ENCODE results near the gene TMEM204. TPM values are rescaled to one million over a fixed set of nuclear protein-coding genes. Genes with fewer than 3 reads are reported as not detected.

The TMEM204 gene
- total RNA-seq, 5 donors from 2014 or later (not counting 1 experiment from before 2014, with no cell fraction given), result 33.1 to 158 (median 115) TPM

DNA sequence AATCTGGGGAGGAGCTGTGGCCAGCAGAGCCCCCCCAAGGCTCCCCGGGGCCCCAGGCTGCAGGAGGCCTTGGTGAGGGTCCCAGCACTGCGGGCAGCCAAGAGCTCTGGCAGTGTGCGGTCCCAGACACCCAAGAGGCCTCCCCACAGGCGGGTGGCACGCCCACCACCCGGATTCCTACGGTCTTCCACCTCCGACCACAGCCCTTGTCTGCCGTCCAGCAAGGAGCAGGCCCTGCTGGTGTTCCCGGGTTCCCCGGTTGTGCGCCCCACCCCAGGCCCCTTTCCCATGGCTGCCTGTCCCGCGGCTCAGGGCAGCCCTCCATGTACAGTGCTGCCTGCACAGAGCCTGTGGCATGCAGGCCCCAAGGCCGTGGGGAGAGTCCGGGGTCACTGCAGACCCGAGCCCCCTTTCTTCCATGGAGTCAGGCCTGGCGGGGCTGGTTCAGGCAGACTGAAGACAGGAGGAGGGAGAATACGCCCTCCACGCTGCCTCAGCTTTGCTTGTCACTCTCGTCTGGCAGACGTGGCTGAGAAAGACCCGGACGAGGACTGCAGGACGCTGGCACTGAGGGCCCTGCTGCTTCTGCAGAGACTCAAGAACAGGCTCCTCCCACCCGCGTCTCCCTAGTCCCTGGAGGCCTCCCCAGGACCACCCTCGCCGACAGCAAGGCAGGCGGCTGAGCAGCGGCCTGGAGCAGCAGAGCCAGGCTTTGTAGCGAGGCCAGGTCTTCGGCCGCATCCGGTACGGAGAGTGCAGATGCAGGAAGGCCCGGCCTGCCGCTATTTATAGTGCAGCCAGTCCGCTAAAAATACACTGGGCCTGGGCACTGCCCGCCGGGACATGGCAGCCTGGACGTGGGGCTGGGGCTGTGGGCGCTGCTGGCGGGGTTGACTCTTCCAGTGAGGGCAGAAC is 23.9 kb upstream of the TMEM204 start:
- Mint-ChIP-seq H3K4me3 (no peak overlapping the region), H3K36me3 (peaks cover 4% of the 10 kb centered on the region), H3K4me1 (no peaks in the 10 kb centered on the region), H3K27me3 (no peaks in the 10 kb centered on the region), H3K27ac (no peak overlapping the region), H3K9me3 (peaks cover 2 to 3% (median 2%) of the 10 kb centered on the region in 3 donors)
- Histone ChIP-seq H3K4me1 (ENCODE audit: control insufficient read depth in 1 of 2, extremely low read depth in 1 of 2, insufficient read depth in 2 of 2, low read length in 2 of 2) (no peaks in the 10 kb centered on the region), H3K4me3 (ENCODE audit: control insufficient read depth in 1 of 2, extremely low read depth in 1 of 2, low read length in 1 of 2) (no peak overlapping the region), H3K36me3 (ENCODE audit: control insufficient read depth in 2 of 2, extremely low read depth in 1 of 2, insufficient read depth in 1 of 2, low read length in 1 of 2) (peaks cover 9% of the 10 kb centered on the region in 2 donors), H3K27ac (ENCODE audit: low read length) (no peak overlapping the region), H3K9me3 (no peaks in the 10 kb centered on the region), H3K27me3 (replicated peaks in 1 of 2; ENCODE audit: control insufficient read depth in 2 of 2, extremely low read depth in 1 of 2, insufficient read depth in 2 of 2, low read length in 1 of 2) (no peaks in the 10 kb centered on the region)
- CTCF ChIA-PET, result no interaction called here
- ATAC-seq (replicated peaks in 1 of 4) (no peak), DNase-seq (no peak)
- POLR2A ChIA-PET, result no interaction called here
- 92% methylated on average over 42 of the region's 44 CpGs for WGBS (ENCODE audit: insufficient coverage)

DNA sequence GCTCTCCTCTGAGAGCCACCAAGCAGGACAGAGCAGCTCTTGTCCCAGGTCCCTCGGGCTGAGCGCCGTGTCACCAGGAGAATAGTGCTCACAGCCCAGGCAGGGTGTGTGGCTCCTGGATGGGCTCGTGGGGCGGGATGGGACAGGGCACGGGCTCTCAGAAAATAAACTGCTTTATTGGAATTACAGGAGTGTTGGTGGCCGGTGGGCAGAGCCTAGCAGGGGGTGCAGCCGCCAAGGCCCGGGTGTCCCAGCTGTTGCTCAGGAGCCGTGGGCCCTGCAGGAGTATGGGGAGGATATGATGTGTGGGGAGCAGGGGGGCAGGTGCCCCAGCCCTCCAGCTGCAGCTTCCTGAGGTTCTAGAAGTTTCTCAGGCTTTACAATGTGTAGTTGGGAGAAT is 23.2 kb upstream of the TMEM204 start:
- no peak overlapping the region for H3K4me3 ChIP-seq (ENCODE audit: control insufficient read depth in 1 of 2, extremely low read depth in 1 of 2, low read length in 1 of 2)

DNA sequence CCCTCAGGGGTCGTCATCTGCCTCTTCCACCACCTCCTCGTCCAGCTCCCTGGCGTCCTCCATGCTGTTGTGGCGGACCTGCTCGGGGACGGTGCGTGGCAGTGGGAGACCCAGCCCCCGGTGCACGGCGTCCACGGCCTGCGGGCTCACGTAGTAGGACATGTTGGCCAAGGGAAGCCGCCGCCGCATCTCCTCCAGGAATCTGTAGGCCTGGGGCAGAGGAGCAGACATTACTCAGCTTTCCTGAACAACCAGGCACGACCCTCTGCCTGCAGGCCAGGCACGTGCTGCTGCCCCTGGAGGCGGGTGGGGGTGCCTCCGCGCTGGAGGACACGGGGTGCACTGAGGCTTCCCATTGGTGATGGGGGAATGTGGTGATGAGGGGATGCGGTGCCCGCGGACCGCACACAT is 22.5 kb upstream of the TMEM204 start:
- H3K9me3 ChIP-seq, result peaks cover 2% of the 10 kb centered on the region
- no peak for ATAC-seq (replicated peaks in 1 of 4)
- Mint-ChIP-seq H3K27me3 (no peaks in the 10 kb centered on the region), H3K4me3 (no peak overlapping the region), H3K36me3 (peaks cover 8% of the 10 kb centered on the region), H3K27ac (no peak overlapping the region), H3K4me1 (no peaks in the 10 kb centered on the region), H3K9me3 (peaks cover 7% of the 10 kb centered on the region in 3 donors)
- no peak overlapping the region for H3K4me3 ChIP-seq (ENCODE audit: control insufficient read depth in 1 of 2, extremely low read depth in 1 of 2, low read length in 1 of 2)
- POLR2A ChIA-PET, result no interaction called here
- WGBS (ENCODE audit: insufficient coverage), result 94% methylated on average over 22 of the region's 26 CpGs
- no peak for DNase-seq
- peaks cover 9% of the 10 kb centered on the region in 2 donors for H3K36me3 ChIP-seq (ENCODE audit: control insufficient read depth in 2 of 2, extremely low read depth in 1 of 2, insufficient read depth in 1 of 2, low read length in 1 of 2)
- no peaks in the 10 kb centered on the region for H3K4me1 ChIP-seq (ENCODE audit: control insufficient read depth in 1 of 2, extremely low read depth in 1 of 2, insufficient read depth in 2 of 2, low read length in 2 of 2)
- CTCF ChIA-PET, result no interaction called here
- H3K27ac ChIP-seq (ENCODE audit: low read length), result no peak overlapping the region
- no peaks in the 10 kb centered on the region for H3K27me3 ChIP-seq (replicated peaks in 1 of 2; ENCODE audit: control insufficient read depth in 2 of 2, extremely low read depth in 1 of 2, insufficient read depth in 2 of 2, low read length in 1 of 2)

More for the DNA sequence above, 23.2 kb upstream of the TMEM204 start:
- Mint-ChIP-seq H3K4me1 (no peaks in the 10 kb centered on the region), H3K4me3 (no peak overlapping the region), H3K27ac (no peak overlapping the region), H3K27me3 (no peaks in the 10 kb centered on the region), H3K36me3 (peaks cover 8% of the 10 kb centered on the region), H3K9me3 (peaks cover 7% of the 10 kb centered on the region in 3 donors)
- Histone ChIP-seq H3K9me3 (peaks cover 2% of the 10 kb centered on the region), H3K4me1 (ENCODE audit: control insufficient read depth in 1 of 2, extremely low read depth in 1 of 2, insufficient read depth in 2 of 2, low read length in 2 of 2) (no peaks in the 10 kb centered on the region), H3K27ac (ENCODE audit: low read length) (no peak overlapping the region), H3K36me3 (ENCODE audit: control insufficient read depth in 2 of 2, extremely low read depth in 1 of 2, insufficient read depth in 1 of 2, low read length in 1 of 2) (peaks cover 9% of the 10 kb centered on the region in 2 donors), H3K27me3 (replicated peaks in 1 of 2; ENCODE audit: control insufficient read depth in 2 of 2, extremely low read depth in 1 of 2, insufficient read depth in 2 of 2, low read length in 1 of 2) (no peaks in the 10 kb centered on the region)
- DNase-seq (no peak), ATAC-seq (replicated peaks in 1 of 4) (no peak)
- POLR2A ChIA-PET, result no interaction called here
- CTCF ChIA-PET, result no interaction called here
- WGBS (ENCODE audit: insufficient coverage), result 99% methylated on average over 7 of the region's 10 CpGs

DNA sequence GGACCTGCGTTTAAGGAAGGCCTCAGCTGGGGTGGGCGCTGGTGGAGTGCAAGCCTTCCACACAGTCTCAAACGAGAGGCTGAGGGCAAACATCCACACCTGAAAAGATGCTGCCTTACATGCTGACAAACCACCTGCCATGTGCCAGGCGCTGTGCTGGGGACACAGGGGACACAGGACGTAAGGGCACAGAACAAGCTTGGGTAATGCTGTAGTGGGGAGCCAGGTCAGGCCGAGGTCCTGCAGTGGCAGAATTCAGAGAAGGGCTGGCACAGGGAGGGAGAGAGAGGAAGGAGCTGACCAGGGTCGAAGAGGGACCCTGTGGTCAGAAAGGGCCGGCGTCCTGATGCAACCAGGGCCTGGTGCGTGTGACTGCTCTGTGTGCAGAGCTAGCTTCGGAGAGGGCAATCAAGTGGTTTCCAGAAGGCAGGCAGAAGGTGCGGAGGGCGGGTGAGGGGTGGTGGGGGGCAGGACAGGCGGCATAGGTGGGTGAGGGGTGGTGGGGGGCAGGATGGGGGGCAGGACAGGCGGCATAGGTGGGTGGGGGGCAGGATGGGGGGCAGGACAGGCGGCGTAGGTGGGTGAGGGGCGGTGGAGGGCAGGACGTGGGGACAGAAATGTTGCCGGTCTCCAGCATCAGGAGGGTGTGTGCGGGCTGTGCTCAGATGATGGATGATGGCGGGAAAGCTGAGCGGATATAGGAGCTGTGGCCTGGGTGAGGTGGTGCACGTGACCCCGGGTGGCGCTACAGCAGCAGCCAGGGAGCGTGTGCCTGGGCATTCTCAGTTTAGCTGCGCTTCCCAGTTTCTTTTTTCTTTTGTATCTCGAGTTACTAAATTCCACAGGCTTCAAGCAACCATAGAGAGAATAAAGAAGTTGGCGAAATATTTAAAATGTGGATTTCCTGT is 21.6 kb upstream of the TMEM204 start:
- Mint-ChIP-seq H3K4me3 (no peak overlapping the region), H3K27ac (no peak overlapping the region), H3K4me1 (no peaks in the 10 kb centered on the region), H3K27me3 (no peaks in the 10 kb centered on the region), H3K9me3 (peaks cover 7% of the 10 kb centered on the region in 3 donors), H3K36me3 (peaks cover 8% of the 10 kb centered on the region)
- H3K4me3 ChIP-seq (ENCODE audit: control insufficient read depth in 1 of 2, extremely low read depth in 1 of 2, low read length in 1 of 2), result no peak overlapping the region
- POLR2A ChIA-PET, result no interaction called here
- WGBS (ENCODE audit: insufficient coverage), result 74% methylated on average over 14 of the region's 30 CpGs
- DNase-seq (no peak), ATAC-seq (replicated peaks in 1 of 4) (no peak)
- peaks cover 5 to 9% of the 10 kb centered on the region in 2 donors for H3K36me3 ChIP-seq (ENCODE audit: control insufficient read depth in 2 of 2, extremely low read depth in 1 of 2, insufficient read depth in 1 of 2, low read length in 1 of 2)
- CTCF ChIA-PET, result no interaction called here
- no peak overlapping the region for H3K27ac ChIP-seq (ENCODE audit: low read length)
- H3K27me3 ChIP-seq (replicated peaks in 1 of 2; ENCODE audit: control insufficient read depth in 2 of 2, extremely low read depth in 1 of 2, insufficient read depth in 2 of 2, low read length in 1 of 2), result no peaks in the 10 kb centered on the region
- H3K4me1 ChIP-seq (ENCODE audit: control insufficient read depth in 1 of 2, extremely low read depth in 1 of 2, insufficient read depth in 2 of 2, low read length in 2 of 2), result no peaks in the 10 kb centered on the region
- peaks cover 2% of the 10 kb centered on the region for H3K9me3 ChIP-seq

DNA sequence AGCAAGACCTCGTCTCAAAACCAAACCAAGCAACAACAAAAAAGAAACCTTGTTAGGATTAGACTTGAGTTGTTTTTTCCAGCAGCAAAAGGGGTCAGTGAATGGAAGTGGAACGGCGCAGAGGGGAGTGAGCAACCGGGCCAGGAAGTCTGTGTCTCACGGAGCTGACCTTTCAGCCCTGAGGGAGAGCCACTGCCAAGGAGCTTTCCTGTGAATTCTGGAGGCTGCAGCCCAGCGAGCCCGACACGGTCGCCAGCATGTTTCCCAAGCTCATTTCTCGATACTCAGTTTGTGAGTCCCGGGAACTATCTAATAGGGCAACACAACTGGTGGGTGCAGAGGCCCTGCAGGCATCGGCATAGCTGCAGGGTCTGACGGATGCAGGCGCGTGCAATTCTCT is 20.7 kb upstream of the TMEM204 start:
- ATAC-seq (replicated peaks in 1 of 4) (no peak), DNase-seq (no peak)
- WGBS (ENCODE audit: insufficient coverage), result 97% methylated on average over 14 of the region's 15 CpGs
- H3K36me3 ChIP-seq (ENCODE audit: control insufficient read depth in 2 of 2, extremely low read depth in 1 of 2, insufficient read depth in 1 of 2, low read length in 1 of 2), result peaks cover 5 to 9% of the 10 kb centered on the region in 2 donors
- H3K4me1 ChIP-seq (ENCODE audit: control insufficient read depth in 1 of 2, extremely low read depth in 1 of 2, insufficient read depth in 2 of 2, low read length in 2 of 2), result no peaks in the 10 kb centered on the region
- H3K27ac ChIP-seq (ENCODE audit: low read length), result no peak overlapping the region
- H3K27me3 Mint-ChIP-seq, result no peaks in the 10 kb centered on the region
- peaks cover 8% of the 10 kb centered on the region for H3K36me3 Mint-ChIP-seq
- ChIA-PET CTCF (no interaction called here), POLR2A (no interaction called here)
- no peak overlapping the region for H3K27ac Mint-ChIP-seq
- H3K4me1 Mint-ChIP-seq, result no peaks in the 10 kb centered on the region
- peaks cover 2% of the 10 kb centered on the region for H3K9me3 ChIP-seq
- peaks cover 7% of the 10 kb centered on the region in 3 donors for H3K9me3 Mint-ChIP-seq
- H3K4me3 Mint-ChIP-seq, result no peak overlapping the region
- H3K27me3 ChIP-seq (replicated peaks in 1 of 2; ENCODE audit: control insufficient read depth in 2 of 2, extremely low read depth in 1 of 2, insufficient read depth in 2 of 2, low read length in 1 of 2), result no peaks in the 10 kb centered on the region
- no peak overlapping the region for H3K4me3 ChIP-seq (ENCODE audit: control insufficient read depth in 1 of 2, extremely low read depth in 1 of 2, low read length in 1 of 2)

DNA sequence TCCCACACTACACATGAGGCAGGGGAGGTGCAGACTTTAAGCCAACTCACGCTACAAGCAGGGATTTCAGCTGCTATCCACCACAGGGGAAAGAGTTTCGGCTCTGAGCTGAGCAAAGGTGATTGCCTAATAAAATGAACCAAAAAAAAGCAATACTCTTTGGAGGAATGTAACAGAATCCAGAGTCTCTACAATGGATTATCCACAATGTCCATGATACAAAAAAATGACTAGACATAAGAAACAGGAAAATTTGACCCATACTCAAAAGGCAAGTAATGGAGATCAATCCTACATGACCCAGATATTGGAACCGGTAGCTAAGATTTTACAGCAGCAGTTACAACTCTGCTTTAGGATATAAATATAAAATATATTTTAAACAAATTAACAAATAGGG is 19.0 kb upstream of the TMEM204 start:
- Mint-ChIP-seq H3K27me3 (no peaks in the 10 kb centered on the region), H3K27ac (no peak overlapping the region), H3K36me3 (peaks cover 8% of the 10 kb centered on the region), H3K9me3 (peaks cover 7% of the 10 kb centered on the region in 3 donors), H3K4me3 (no peak overlapping the region), H3K4me1 (no peaks in the 10 kb centered on the region)
- CTCF ChIA-PET, result no interaction called here
- Histone ChIP-seq H3K36me3 (ENCODE audit: control insufficient read depth in 2 of 2, extremely low read depth in 1 of 2, insufficient read depth in 1 of 2, low read length in 1 of 2) (peaks cover 10 to 11% of the 10 kb centered on the region in 2 donors), H3K4me1 (ENCODE audit: control insufficient read depth in 1 of 2, extremely low read depth in 1 of 2, insufficient read depth in 2 of 2, low read length in 2 of 2) (no peaks in the 10 kb centered on the region), H3K27me3 (replicated peaks in 1 of 2; ENCODE audit: control insufficient read depth in 2 of 2, extremely low read depth in 1 of 2, insufficient read depth in 2 of 2, low read length in 1 of 2) (no peaks in the 10 kb centered on the region), H3K27ac (ENCODE audit: low read length) (no peak overlapping the region), H3K4me3 (ENCODE audit: control insufficient read depth in 1 of 2, extremely low read depth in 1 of 2, low read length in 1 of 2) (no peak overlapping the region), H3K9me3 (peaks cover 2% of the 10 kb centered on the region)
- no peak for DNase-seq
- POLR2A ChIA-PET, result interaction anchor here in 1 of 2 donors (0.6 kb wide), 1 partner anchor 124 kb away, joined by 4 read pairs; no protein-coding TSS in a partner anchor
- 100% methylated on average over 1 of the region's 3 CpGs for WGBS (ENCODE audit: insufficient coverage)
- no peak for ATAC-seq (replicated peaks in 1 of 4)

Measured in T-cell (primary cell).